Skin of body (tissue), 2 donors: ENCODE data around the gene MYCBPAP. TPM values are rescaled to one million over a fixed set of nuclear protein-coding genes. Genes with fewer than 3 reads are reported as not detected.
A peak's percentile ranks its signal among the peaks of the same experiment; 100 is the strongest.
"Not testable (repeated sequence)": the region's sequence is repeated elsewhere in the genome, so short reads cannot be mapped to it uniquely, and the experiment has no call there.

Source experiments
- DNase-seq: peaks from one replicate; lab custom pipeline; 2025; lab: John Stamatoyannopoulos, UW
- total RNA-seq: library from RNA; depleted of rRNA; stranded (reverse); fragments of >200 nt; gene quantifications from one replicate; pipeline ENCODE4 v1.2.3, GENCODE V29; 2014

The MYCBPAP gene
- total RNA-seq, 1 donor from 2014 or later = 1.6 TPM

DNA sequence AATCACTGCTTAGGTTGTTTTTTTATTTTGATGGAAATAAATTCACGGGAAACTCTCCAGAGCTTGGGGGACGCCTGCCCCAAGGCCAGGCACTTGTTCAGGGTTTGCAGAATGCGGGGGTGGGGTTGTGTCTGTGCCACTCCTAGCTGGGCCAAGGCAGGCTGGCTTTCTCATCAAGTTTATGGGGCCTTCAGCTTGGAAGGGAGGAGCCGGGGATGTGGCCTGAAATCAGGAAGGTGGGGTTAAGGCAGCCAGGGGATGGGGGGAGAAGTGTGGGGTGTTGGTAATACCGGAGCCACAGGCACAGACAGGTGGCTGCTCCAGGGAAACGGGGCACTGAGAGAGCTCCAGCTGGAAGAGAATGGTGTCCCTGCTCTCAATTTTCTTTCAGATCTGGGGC, 37.8 kb upstream of the MYCBPAP start:
- DNase-seq = no peak

- DNase-seq = no peak
These were observed 37.0 kb upstream of the MYCBPAP start for GRCh38 chr17:50471009-50471905.

DNA sequence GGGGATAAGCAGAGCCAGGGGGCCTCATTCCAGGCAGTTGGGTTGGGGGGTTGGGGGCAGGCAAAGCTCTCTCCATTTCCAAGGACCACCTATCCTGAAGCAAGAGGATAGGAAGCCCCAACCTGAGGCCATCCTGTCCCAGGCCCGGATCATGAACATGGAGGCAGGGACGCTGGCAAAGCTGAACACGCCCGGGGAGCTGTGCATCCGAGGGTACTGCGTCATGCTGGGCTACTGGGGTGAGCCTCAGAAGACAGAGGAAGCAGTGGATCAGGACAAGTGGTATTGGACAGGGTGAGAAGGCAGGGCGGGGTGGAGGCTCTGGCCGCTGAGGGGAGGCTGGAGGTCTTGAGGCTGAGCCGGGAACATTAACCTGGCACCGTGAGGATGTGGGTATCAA, 36.0 kb upstream of the MYCBPAP start:
- no peak for DNase-seq

- DNase-seq = peak; percentile 12
These were observed 35.5 kb upstream of the MYCBPAP start for GRCh38 chr17:50472761-50473161.

DNA sequence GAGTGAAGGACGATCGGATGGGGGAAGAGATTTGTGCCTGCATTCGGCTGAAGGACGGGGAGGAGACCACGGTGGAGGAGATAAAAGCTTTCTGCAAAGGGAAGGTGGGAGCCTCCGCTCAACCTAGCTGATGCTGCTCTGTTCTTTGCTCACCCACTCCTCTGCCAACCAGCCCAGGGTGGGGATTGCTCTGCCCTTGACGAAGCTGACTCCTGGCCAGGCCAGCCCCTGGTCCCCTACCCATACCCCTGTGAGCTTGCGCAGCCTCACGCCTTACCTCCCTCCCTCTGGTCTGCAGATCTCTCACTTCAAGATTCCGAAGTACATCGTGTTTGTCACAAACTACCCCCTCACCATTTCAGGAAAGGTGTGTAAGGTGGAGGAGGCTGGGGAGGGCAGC, 34.3 kb upstream of the MYCBPAP start:
- DNase-seq = no peak

DNA sequence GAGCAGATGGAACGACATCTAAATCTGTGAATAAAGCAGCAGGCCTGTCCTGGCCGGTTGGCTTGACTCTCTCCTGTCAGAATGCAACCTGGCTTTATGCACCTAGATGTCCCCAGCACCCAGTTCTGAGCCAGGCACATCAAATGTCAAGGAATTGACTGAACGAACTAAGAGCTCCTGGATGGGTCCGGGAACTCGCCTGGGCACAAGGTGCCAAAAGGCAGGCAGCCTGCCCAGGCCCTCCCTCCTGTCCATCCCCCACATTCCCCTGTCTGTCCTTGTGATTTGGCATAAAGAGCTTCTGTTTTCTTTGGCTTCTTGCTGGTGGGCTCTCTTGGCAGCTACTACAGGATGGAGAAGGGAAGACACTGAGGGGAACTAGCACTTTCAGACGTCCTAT, 33.7 kb upstream of the MYCBPAP start:
- DNase-seq = no peak

GRCh38 chr17:50475362-50475761, 32.9 kb upstream of the MYCBPAP start:
- DNase-seq = no peak

GRCh38 chr17:50475775-50476544, 32.3 kb upstream of the MYCBPAP start:
- DNase-seq = not testable (repeated sequence)

DNA sequence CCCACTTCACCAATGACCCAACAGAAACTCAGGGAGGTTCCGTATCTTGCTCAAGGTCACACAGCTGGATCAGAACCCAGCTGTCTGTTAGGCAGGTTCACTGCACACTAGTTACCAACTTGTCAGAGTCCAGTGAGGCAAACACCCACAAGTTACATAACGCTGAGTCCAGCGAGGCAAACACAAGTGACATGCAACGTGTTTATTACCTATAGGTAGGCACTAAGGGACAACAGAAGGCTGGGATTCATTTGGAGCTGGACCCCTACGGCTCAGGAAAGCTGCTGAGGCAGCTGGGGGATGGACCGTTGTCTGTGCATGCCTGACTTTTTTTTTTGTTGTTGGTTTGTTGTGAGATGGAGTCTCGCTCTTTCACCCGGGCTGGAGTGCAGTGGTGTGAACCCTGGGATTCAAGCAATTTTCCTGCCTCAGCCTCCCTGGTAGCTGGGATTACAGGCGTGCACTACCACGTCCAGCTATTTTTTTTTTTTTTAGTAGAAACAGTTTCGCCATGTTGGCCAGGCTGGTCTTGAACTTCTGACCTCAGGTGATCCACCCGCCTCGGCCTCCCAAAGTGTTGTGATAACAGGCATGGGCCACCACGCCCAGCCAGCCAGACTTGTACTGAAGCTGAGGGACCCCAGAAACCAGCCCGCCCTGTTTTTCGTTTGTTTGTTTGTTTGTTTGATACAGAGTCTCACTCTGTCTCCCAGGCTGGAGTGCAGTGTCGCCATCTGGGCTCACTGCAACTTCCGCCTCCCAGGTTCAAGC, 31.5 kb upstream of the MYCBPAP start:
- no peak for DNase-seq

DNA sequence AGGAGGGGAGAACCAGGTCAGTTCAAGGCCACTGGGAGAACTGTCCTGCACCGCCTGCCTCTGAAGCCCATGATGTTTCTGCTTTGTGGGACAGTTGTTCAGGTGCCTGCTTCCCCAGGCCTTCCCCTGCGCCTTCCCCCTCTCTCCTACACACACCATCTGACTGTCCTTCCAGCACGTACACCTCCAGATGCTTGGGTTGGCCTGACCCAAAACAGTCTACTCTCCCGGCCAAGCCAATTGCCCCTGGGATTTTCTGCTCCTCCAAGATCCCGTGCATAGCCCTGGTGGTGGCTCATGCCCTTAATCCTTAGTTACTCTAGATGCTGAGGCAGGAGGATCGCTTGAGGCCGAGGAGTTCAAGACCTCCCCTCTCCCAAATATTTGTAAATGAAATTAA, 30.3 kb upstream of the MYCBPAP start:
- DNase-seq = no peak

DNA sequence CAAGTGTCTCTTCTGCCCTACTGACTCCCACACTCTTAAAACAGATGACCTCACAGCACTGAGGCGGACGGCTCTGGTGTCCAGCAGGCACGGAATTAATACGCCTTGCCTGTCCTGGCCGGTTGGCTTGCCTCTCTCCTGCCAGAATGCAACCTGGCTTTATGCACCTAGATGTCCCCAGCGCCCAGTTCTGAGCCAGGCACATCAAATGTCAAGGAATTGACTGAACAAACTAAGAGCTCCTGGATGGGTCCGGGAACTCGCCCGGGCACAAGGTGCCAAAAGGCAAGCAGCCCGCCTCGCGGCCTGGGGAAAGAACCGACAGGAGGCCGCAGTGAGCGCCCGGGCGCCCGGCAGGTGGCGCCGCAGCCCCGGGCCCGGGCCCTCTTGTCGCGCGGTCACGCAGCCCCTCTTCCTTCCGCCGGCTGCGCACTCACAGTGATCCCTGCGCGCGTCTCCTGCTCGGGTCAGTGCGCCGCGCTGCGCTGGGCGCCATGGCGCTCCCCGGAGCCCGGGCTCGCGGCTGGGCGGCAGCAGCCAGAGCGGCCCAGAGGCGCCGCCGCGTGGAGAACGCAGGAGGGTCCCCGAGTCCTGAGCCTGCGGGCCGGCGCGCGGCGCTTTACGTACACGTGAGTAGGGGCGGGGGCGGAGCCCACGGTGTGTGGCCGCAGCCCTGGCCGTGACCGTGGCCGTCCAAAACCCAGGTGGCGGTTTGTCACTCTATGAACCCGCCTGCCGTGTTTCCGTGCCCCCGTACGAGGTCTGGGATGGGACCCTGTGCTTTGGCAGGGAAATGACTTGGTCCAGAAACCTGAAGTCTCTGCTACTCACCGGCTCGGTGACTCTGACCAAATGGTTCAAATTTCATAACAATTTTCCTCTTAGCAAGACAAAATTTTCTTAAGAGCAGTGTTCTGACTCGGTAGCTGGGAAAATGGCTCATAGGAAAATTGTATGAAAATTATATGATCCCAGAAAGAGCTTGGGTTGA, 29.6 kb upstream of the MYCBPAP start, which contains the start of gene RSAD1:
RSAD1 (plus strand) TSS at position 470 of the 991 bp plus-strand sequence; CDS start at position 495, 25 bp downstream.
- DNase-seq = peak; percentile 79

- peak; percentile 73 for DNase-seq
These were observed 28.6 kb upstream of the MYCBPAP start for GRCh38 chr17:50479522-50480141.

DNA sequence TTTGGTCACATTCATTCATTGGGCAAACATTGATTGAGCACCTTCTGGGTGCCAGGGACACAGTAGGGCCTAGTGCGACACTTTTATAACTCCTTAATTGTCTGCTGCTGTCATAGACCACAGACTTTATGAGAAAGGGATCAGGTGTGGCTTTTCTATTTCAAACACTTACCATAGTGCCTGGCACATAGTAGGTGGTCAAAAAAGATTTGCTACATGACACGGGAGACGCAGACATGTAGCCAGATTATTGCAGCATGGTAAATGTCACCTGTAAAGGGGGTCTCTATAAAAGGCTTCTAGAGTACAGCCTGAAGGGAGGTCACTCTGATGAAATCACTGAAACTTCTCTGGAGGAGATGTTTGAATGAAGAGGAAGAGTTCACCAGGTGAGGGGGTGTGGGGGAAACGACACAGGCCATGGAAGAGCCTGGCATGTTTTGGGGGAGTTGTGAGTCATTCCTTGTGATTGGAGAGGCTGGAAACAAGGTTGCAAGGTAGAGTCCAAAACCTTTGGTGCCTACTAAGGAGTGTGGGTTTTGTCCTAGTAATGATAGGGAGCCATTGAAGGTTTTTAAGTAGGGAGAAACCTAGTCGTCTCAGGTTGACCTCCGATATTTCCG, 28.0 kb upstream of the MYCBPAP start:
- no peak for DNase-seq

- DNase-seq = no peak
These were observed 27.3 kb upstream of the MYCBPAP start for GRCh38 chr17:50480854-50481490.

GRCh38 chr17:50481648-50482047, 26.6 kb upstream of the MYCBPAP start:
- no peak for DNase-seq

GRCh38 chr17:50482110-50482509, 26.1 kb upstream of the MYCBPAP start:
- DNase-seq = no peak

DNA sequence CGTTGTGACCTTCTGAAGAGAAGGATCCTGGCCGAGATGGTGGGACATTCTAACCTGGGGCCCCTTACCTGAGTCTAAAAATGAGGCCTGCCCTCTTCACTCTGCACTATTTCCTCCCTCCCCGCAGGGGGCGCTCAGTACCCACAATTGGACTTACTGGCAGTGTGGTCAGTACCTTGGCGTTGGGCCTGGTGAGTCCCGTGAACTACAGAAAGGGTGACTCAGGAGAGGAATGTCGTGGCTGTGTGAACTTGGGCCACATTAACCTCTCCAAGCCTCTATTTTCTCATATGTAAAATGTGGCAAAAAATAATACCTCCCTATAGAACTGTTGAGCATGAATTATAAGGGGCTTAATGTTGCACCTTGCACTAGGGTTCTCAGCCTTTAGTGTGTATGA, 25.7 kb upstream of the MYCBPAP start:
- DNase-seq = peak; percentile 46

- DNase-seq = no peak
These were observed 25.0 kb upstream of the MYCBPAP start for GRCh38 chr17:50483266-50483665.
